Heart left ventricle (tissue), 13 donors: Measurements from ENCODE around the gene TRIM27.
"Not testable (repeated sequence)": the region's sequence is repeated elsewhere in the genome, so short reads cannot be mapped to it uniquely, and the experiment has no call there.

ENCODE experiments used
- POLR2A ChIP-seq, 2 donors: fragments of 450-650 bp; IDR thresholded peaks; one replicate each; pipeline ENCODE4 v1.6.1; 2017; ENCODE audit warnings: antibody characterized with exemption in 2 of 2, mild to moderate bottlenecking in 2 of 2, moderate library complexity in 2 of 2
- TF ChIP-seq, protein P1 (sequence below), 12 donors: fragments of 200-600 bp; sonication (generic) in 4 of 12; IDR thresholded peaks; one replicate each; pipeline versions ENCODE4 v1.5.0 to v1.8.0; 2018 to 2022; ENCODE audit warnings: antibody characterized with exemption in 12 of 12, mild to moderate bottlenecking in 5 of 12
- donor health status: ischemic (EF 13 %, LVEDD 7.1; RV severe dilation, severe dysfunction).
- donor health status: DM: no; HTN: yes; CAD: no.
- donor health status: DM: no; HTN: no; CAD: no.
- donor health status: ischemic (EF 25% LVEDD 6.9; RV normal size, moderate dysfunction).
- donor health status: ischemic (EF 25% LVEDD 5.7; RV mildly dilated, moderate dysfunction).
- donor health status: ischemic (EF 35%, LVEDD 5.7; RV mildly dilated, moderate dysfunction).
- donor health status: nonischemic (EF 11% LVEDD 7.7; RV severe dilation, severe dysfunction).
- donor health status: DM: yes; HTN: yes; CAD: no.
- donor health status: PGD.
- donor health status: ischemic (EF 29% LVEDD 5.4; RV normal size, mild dysfunction).
- donor health status: nonischemic (EF 23%, LVEDD 6.1; RV moderate dilation, normal function).

DNA sequence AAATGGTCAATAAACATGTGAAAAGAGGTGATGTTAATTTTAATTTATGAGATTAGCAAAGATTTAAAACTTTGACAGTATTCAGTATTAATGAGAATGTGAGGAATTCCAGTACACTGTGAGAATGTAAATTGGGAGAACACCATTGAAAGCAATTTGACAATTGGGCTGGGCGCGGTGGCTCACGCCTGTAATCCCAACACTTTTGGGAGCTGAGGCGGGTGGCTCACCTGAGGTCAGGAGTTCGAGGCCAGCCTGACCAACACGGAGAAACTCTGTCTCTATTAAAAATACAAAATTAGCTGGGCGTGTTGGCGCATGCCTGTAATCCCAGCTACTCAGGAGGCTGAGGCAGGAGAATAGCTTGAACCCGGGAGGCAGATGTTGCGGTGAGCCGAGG lies 5.6 kb upstream of the TRIM27 start:
- TF ChIP-seq POLR2A (IDR thresholded peaks at IDR 0.05) = not testable (repeated sequence)
- TF ChIP-seq, protein P1, sequence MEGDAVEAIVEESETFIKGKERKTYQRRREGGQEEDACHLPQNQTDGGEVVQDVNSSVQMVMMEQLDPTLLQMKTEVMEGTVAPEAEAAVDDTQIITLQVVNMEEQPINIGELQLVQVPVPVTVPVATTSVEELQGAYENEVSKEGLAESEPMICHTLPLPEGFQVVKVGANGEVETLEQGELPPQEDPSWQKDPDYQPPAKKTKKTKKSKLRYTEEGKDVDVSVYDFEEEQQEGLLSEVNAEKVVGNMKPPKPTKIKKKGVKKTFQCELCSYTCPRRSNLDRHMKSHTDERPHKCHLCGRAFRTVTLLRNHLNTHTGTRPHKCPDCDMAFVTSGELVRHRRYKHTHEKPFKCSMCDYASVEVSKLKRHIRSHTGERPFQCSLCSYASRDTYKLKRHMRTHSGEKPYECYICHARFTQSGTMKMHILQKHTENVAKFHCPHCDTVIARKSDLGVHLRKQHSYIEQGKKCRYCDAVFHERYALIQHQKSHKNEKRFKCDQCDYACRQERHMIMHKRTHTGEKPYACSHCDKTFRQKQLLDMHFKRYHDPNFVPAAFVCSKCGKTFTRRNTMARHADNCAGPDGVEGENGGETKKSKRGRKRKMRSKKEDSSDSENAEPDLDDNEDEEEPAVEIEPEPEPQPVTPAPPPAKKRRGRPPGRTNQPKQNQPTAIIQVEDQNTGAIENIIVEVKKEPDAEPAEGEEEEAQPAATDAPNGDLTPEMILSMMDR (IDR thresholded peaks at IDR 0.05) = not testable (repeated sequence)
